ENCODE measurements around the gene RNF121.

Gene RNF121

GRCh38 chr11:72037554-72038311 lies 108.9 kb downstream of the RNF121 start:
- TF ChIP-seq CTCF (IDR thresholded peaks at IDR 0.05): no peak

- no peak for TF ChIP-seq CTCF (IDR thresholded peaks at IDR 0.05)
Measured at GRCh38 chr11:72038491-72038890, 109.6 kb downstream of the RNF121 start.

- TF ChIP-seq CTCF (IDR thresholded peaks at IDR 0.05): no peak
Measured at GRCh38 chr11:72039031-72039855, 110.4 kb downstream of the RNF121 start.

GRCh38 chr11:72039856-72040401 lies 111.1 kb downstream of the RNF121 start:
- TF ChIP-seq CTCF (IDR thresholded peaks at IDR 0.05): no peak

GRCh38 chr11:72040491-72041363 lies 111.9 kb downstream of the RNF121 start:
- TF ChIP-seq CTCF (IDR thresholded peaks at IDR 0.05): no peak

GRCh38 chr11:72041364-72042063 lies 112.7 kb downstream of the RNF121 start:
- TF ChIP-seq CTCF (IDR thresholded peaks at IDR 0.05): no peak
